Muscle of leg (tissue), 11 donors: ENCODE measurements around the gene ZBTB47. TPM values are rescaled to one million over a fixed set of nuclear protein-coding genes. Genes with fewer than 3 reads are reported as not detected.
A peak's percentile ranks its signal among the peaks of the same experiment; 100 is the strongest.

Experiments used
- DNase-seq: peaks from one replicate; pipeline ENCODE4 v3.0.0; 2013
- H3K27ac ChIP-seq: one replicate; pipeline ENCODE4 v1.5.1; 2013; ENCODE audit warnings: mild to moderate bottlenecking, low read length, control low read depth
- H3K27me3 ChIP-seq: one replicate; pipeline ENCODE4 v1.6.1; 2013; ENCODE audit warnings: low read length; ENCODE audit not compliant: control insufficient read depth, insufficient read depth
- H3K36me3 ChIP-seq: one replicate; pipeline ENCODE4 v1.6.1; 2013; ENCODE audit warnings: low read length; ENCODE audit not compliant: control insufficient read depth, insufficient read depth
- H3K4me1 ChIP-seq: one replicate; pipeline ENCODE4 v1.6.1; 2013; ENCODE audit warnings: low read length; ENCODE audit not compliant: control insufficient read depth, insufficient read depth
- H3K4me3 ChIP-seq: one replicate; pipeline ENCODE4 v1.5.1; 2013; ENCODE audit warnings: low read length, control low read depth
- H3K9me3 ChIP-seq: replicated peaks from 2 replicates; pipeline ENCODE4 v1.6.1; 2013; ENCODE audit warnings: low read depth, low read length; ENCODE audit not compliant: control insufficient read depth
- WGBS: methylation state at CpG from one replicate; pipeline ENCODE4 v1.1.5; 2013; ENCODE audit warnings: missing lambda C conversion rate; ENCODE audit not compliant: insufficient coverage; 5-methylcytosine and 5-hydroxymethylcytosine counted together
- polyA plus RNA-seq, 8 donors: library from polyadenylated mRNA; unstranded; fragments of 120-200 nt; gene quantifications; one replicate each; pipeline versions ENCODE4 v1.2.1 to v1.2.3, GENCODE V29; 2013; ENCODE audit warnings: inconsistent platforms in 1 of 8, low replicate concordance in 1 of 8; ENCODE audit not compliant: insufficient read length in 8 of 8, insufficient read depth in 1 of 8
- total RNA-seq: library from RNA; stranded (reverse); fragments of 120-200 nt; gene quantifications from one replicate; pipeline ENCODE4 v1.2.4, GENCODE V29; 2013

ZBTB47 gene
- total and polyA plus RNA-seq, 9 donors: 25.9 to 36.6 (median 31.4) TPM

- Histone ChIP-seq H3K27me3 (no peaks in the 10 kb centered on the region), H3K27ac (no peak overlapping the region), H3K36me3 (no peaks in the 10 kb centered on the region), H3K4me3 (no peak overlapping the region), H3K9me3 (peaks cover 3% of the 10 kb centered on the region), H3K4me1 (peaks cover 14% of the 10 kb centered on the region)
- 64% methylated on average over 1 of the region's 1 CpG for WGBS
- DNase-seq: no peak
Observed at GRCh38 chr3:42672515-42672914, 19.0 kb downstream of the ZBTB47 start.

GRCh38 chr3:42673082-42673481 is 19.6 kb downstream of the ZBTB47 start:
- no peak overlapping the region for H3K4me3 ChIP-seq
- H3K9me3 ChIP-seq: peaks cover 3% of the 10 kb centered on the region
- H3K4me1 ChIP-seq: peaks cover 8% of the 10 kb centered on the region
- H3K27ac ChIP-seq: no peak overlapping the region
- no peaks in the 10 kb centered on the region for H3K36me3 ChIP-seq
- H3K27me3 ChIP-seq: no peaks in the 10 kb centered on the region
- DNase-seq: no peak

- WGBS: no CpG with 5 or more reads among the region's 3 CpGs
- H3K4me1 ChIP-seq: no peaks in the 10 kb centered on the region
- H3K36me3 ChIP-seq: no peaks in the 10 kb centered on the region
- no peak for DNase-seq
- H3K27me3 ChIP-seq: no peaks in the 10 kb centered on the region
- no peak overlapping the region for H3K4me3 ChIP-seq
- H3K9me3 ChIP-seq: peaks cover 3% of the 10 kb centered on the region
- no peak overlapping the region for H3K27ac ChIP-seq
Observed at GRCh38 chr3:42674146-42674545, 20.6 kb downstream of the ZBTB47 start.

DNA sequence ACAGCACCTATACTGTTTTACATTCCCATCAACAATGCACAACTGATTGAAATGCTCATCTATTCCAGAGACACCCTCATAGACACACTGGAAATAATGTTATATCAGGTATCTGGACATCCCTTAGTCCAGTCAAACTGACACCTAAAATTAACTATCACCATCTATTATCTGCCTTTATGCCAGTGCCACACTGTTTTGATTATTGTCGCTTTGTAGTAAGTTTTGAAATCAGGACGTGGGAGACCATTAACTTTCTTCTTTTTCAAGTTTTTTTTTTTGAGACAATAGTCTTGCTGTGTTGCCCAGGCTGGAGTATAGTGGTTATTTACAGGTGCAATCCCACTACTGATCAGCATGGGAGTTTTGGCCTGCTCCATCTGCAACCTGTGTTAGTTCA is 22.4 kb downstream of the ZBTB47 start:
- H3K9me3 ChIP-seq: peaks cover 3% of the 10 kb centered on the region
- no peaks in the 10 kb centered on the region for H3K4me1 ChIP-seq
- no peak overlapping the region for H3K4me3 ChIP-seq
- no peaks in the 10 kb centered on the region for H3K36me3 ChIP-seq
- no CpG with 5 or more reads among the region's 2 CpGs for WGBS
- no peak overlapping the region for H3K27ac ChIP-seq
- no peaks in the 10 kb centered on the region for H3K27me3 ChIP-seq
- DNase-seq: no peak

- no CpG with 5 or more reads among the region's 2 CpGs for WGBS
Observed at GRCh38 chr3:42678447-42678846, 24.9 kb downstream of the ZBTB47 start.

GRCh38 chr3:42680271-42680670 is 26.8 kb downstream of the ZBTB47 start:
- Histone ChIP-seq H3K36me3 (no peaks in the 10 kb centered on the region), H3K4me3 (no peak overlapping the region), H3K9me3 (peaks cover 3% of the 10 kb centered on the region), H3K27ac (no peak overlapping the region), H3K4me1 (peaks cover 20% of the 10 kb centered on the region), H3K27me3 (no peaks in the 10 kb centered on the region)
- DNase-seq: no peak
- no CpG with 5 or more reads among the region's 1 CpG for WGBS

More at GRCh38 chr3:42678447-42678846, 24.9 kb downstream of the ZBTB47 start:
- Histone ChIP-seq H3K27ac (no peak overlapping the region), H3K4me1 (peaks cover 9% of the 10 kb centered on the region), H3K4me3 (no peak overlapping the region), H3K27me3 (no peaks in the 10 kb centered on the region), H3K9me3 (peaks cover 3% of the 10 kb centered on the region), H3K36me3 (no peaks in the 10 kb centered on the region)
- DNase-seq: no peak

- DNase-seq: no peak
- no peak overlapping the region for H3K27ac ChIP-seq
- 83% methylated on average over 2 of the region's 4 CpGs for WGBS
Observed at GRCh38 chr3:42680806-42681205, 27.3 kb downstream of the ZBTB47 start.

DNA sequence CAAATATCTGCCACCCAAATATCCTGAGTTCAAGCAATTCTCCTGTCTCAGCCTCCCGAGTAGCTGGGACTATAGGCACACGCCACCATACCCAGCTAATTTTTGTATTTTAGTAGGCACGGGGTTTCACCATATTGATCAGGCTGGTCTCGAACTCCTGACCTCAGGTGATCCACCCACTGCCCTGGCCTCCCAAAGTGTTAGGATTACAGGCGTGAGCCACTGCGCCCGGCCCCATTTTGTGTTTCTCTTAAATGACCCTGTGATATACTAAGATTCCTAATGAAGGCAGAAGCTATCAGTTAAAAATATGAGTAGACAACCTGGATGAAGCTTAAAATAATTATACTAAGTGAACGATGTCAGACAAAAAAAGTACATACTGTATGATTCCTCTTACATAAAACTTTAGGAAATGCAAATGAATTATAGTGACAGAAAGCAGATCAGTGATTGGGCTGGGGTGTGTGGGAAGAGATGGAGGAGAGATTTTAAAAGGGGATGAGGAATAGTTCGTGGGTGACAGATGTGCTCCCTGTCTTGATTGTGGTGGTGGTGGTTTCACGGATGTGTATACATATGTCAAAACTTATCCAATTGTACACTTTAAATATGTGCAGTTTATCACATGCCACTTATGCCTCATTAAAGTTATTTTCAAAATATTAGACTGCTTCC is 28.0 kb downstream of the ZBTB47 start:
- H3K4me1 ChIP-seq: peaks cover 25% of the 10 kb centered on the region
- no peak overlapping the region for H3K4me3 ChIP-seq
- H3K27me3 ChIP-seq: peaks cover 10% of the 10 kb centered on the region
- H3K36me3 ChIP-seq: no peaks in the 10 kb centered on the region
- no peak for DNase-seq
- no peak overlapping the region for H3K27ac ChIP-seq
- 88% methylated on average over 4 of the region's 10 CpGs for WGBS
- H3K9me3 ChIP-seq: no peaks in the 10 kb centered on the region

More at GRCh38 chr3:42680806-42681205, 27.3 kb downstream of the ZBTB47 start:
- peaks cover 22% of the 10 kb centered on the region for H3K4me1 ChIP-seq
- H3K36me3 ChIP-seq: no peaks in the 10 kb centered on the region
- H3K27me3 ChIP-seq: peaks cover 5% of the 10 kb centered on the region
- no peak overlapping the region for H3K4me3 ChIP-seq
- H3K9me3 ChIP-seq: peaks cover 3% of the 10 kb centered on the region

DNA sequence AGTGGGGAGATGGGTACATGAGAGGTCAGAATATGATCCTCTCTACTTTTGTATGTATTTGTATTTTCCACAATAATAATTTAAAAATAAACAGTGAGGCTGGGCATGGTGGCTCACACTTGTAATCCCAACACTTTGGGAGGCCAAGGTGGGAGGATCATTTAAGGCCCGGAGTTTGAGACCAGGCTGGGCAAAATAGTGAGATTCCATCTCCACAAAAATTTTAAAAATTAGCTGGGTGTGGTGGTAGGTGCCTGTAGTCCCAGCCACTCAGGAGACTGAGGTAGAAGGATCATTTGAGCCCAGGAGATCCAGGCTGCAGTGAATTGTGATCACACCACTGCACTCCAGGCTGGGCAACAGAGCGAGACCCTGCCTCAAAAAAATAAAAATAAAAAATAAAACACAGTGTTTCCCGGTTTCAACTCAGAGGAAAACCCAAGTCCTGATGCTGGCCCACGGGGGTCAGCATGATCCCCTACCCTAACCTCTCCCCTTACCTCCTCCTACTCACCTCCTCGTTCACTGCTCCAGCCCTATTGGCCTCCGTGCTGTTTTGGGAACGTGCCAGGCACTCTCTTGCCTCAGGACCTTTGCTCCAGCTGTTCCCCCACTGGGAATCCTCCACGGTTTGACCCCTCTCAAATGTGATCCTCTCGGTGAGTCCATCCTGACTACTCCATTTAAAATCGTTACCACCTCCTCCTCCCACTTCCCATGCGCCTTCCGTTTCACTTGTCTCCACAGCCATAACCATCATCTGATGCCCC is 29.0 kb downstream of the ZBTB47 start:
- WGBS: 66% methylated on average over 10 of the region's 12 CpGs
- no peak for DNase-seq
- Histone ChIP-seq H3K36me3 (no peaks in the 10 kb centered on the region), H3K4me1 (peaks cover 25% of the 10 kb centered on the region), H3K27me3 (peaks cover 11% of the 10 kb centered on the region), H3K9me3 (no peaks in the 10 kb centered on the region), H3K4me3 (no peak overlapping the region), H3K27ac (peak overlapping the region; percentile 73)

GRCh38 chr3:42683875-42684598 is 30.5 kb downstream of the ZBTB47 start:
- Histone ChIP-seq H3K4me3 (no peak overlapping the region), H3K27ac (peak overlapping the region; percentile 84), H3K4me1 (peaks cover 26% of the 10 kb centered on the region), H3K36me3 (peaks cover 4% of the 10 kb centered on the region), H3K27me3 (peaks cover 11% of the 10 kb centered on the region), H3K9me3 (no peaks in the 10 kb centered on the region)
- DNase-seq: peak; percentile 87
- 79% methylated on average over 3 of the region's 10 CpGs for WGBS
